ENCODE measurements around the gene BPIFB3.
"Not testable (repeated sequence)": the region's sequence is repeated elsewhere in the genome, so short reads cannot be mapped to it uniquely, and the experiment has no call there.

The BPIFB3 gene

GRCh38 chr20:33106058-33106620 lies 52.4 kb downstream of the BPIFB3 start:
- H3K4me3 ChIP-seq (ENCODE audit: low read depth, low read length); POLR2A ChIA-PET; CTCF ChIA-PET; H3K4me1 ChIP-seq (ENCODE audit: control insufficient read depth, insufficient read depth, low read length); H3K36me3 ChIP-seq (ENCODE audit: control insufficient read depth in 2 of 2, insufficient read depth in 1 of 2, low read length in 2 of 2); H3K9me3 ChIP-seq (ENCODE audit: control insufficient read depth, insufficient read depth, low read depth, low read length); H3K27ac ChIP-seq (ENCODE audit: extremely low read depth, low read depth, low read length): not testable (repeated sequence)

DNA sequence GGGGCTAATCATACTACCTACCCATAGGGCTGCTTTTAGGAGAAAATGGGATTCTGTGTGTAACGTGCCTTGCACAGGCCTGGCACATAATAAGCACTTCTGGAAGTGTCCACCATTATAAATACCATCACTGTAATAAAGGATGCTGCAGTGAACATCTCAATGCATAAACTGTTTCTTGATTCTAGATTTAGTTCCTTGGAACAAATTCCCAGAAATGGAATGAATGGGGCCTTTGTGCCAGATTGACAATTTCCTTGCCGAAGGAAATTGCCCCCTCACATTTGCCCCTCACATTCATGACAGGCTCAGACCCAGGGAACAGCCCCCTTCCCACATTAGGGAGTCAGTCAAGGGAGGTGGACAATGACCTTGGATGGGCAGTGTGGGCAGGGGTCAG lies 55.0 kb downstream of the BPIFB3 start:
- POLR2A ChIA-PET = no interaction called here
- Histone ChIP-seq H3K4me1 (ENCODE audit: control insufficient read depth, insufficient read depth, low read length) (no peaks in the 10 kb centered on the region), H3K27ac (ENCODE audit: extremely low read depth, low read depth, low read length) (no peak overlapping the region), H3K9me3 (ENCODE audit: control insufficient read depth, insufficient read depth, low read depth, low read length) (no peaks in the 10 kb centered on the region), H3K36me3 (ENCODE audit: control insufficient read depth in 2 of 2, insufficient read depth in 1 of 2, low read length in 2 of 2) (no peaks in the 10 kb centered on the region), H3K4me3 (ENCODE audit: low read depth, low read length) (no peak overlapping the region)
- CTCF ChIA-PET = no interaction called here
- TF ChIP-seq ZNF660 (tag by site-specific recombination; IDR thresholded peaks at IDR 0.05) (no peak), ZNF324 (tag by site-specific recombination; IDR thresholded peaks at IDR 0.05) (no peak), ZNF24 (tag by site-specific recombination; IDR thresholded peaks at IDR 0.05) (no peak), ZNF600 (tag by site-specific recombination; IDR thresholded peaks at IDR 0.05) (no peak), PBX3 (CRISPR knock-in tag; IDR thresholded peaks at IDR 0.05) (no peak), KLF8 (tag by site-specific recombination; IDR thresholded peaks at IDR 0.05) (no peak)
- TF ChIP-seq, protein P1, sequence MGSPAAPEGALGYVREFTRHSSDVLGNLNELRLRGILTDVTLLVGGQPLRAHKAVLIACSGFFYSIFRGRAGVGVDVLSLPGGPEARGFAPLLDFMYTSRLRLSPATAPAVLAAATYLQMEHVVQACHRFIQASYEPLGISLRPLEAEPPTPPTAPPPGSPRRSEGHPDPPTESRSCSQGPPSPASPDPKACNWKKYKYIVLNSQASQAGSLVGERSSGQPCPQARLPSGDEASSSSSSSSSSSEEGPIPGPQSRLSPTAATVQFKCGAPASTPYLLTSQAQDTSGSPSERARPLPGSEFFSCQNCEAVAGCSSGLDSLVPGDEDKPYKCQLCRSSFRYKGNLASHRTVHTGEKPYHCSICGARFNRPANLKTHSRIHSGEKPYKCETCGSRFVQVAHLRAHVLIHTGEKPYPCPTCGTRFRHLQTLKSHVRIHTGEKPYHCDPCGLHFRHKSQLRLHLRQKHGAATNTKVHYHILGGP (tag by site-specific recombination; IDR thresholded peaks at IDR 0.05) = no peak
- TF ChIP-seq, protein P2, sequence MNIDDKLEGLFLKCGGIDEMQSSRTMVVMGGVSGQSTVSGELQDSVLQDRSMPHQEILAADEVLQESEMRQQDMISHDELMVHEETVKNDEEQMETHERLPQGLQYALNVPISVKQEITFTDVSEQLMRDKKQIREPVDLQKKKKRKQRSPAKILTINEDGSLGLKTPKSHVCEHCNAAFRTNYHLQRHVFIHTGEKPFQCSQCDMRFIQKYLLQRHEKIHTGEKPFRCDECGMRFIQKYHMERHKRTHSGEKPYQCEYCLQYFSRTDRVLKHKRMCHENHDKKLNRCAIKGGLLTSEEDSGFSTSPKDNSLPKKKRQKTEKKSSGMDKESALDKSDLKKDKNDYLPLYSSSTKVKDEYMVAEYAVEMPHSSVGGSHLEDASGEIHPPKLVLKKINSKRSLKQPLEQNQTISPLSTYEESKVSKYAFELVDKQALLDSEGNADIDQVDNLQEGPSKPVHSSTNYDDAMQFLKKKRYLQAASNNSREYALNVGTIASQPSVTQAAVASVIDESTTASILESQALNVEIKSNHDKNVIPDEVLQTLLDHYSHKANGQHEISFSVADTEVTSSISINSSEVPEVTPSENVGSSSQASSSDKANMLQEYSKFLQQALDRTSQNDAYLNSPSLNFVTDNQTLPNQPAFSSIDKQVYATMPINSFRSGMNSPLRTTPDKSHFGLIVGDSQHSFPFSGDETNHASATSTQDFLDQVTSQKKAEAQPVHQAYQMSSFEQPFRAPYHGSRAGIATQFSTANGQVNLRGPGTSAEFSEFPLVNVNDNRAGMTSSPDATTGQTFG (tag by site-specific recombination; IDR thresholded peaks at IDR 0.05; ENCODE audit: borderline replicate concordance) = no peak

- ChIA-PET POLR2A (no interaction called here), CTCF (no interaction called here)
- TF ChIP-seq ZNF76 (tag by site-specific recombination; IDR thresholded peaks at IDR 0.05; ENCODE audit: borderline replicate concordance, low read depth) (no peak), ZFP3 (tag by site-specific recombination; IDR thresholded peaks at IDR 0.05; ENCODE audit: low read depth) (no peak), ZNF132 (tag by site-specific recombination; IDR thresholded peaks at IDR 0.05; ENCODE audit: borderline replicate concordance) (no peak), ZNF701 (tag by site-specific recombination; IDR thresholded peaks at IDR 0.05) (no peak), ZNF621 (tag by site-specific recombination; IDR thresholded peaks at IDR 0.05) (no peak), OSR2 (tag by site-specific recombination; IDR thresholded peaks at IDR 0.05) (no peak)
- TF ChIP-seq, protein P3, sequence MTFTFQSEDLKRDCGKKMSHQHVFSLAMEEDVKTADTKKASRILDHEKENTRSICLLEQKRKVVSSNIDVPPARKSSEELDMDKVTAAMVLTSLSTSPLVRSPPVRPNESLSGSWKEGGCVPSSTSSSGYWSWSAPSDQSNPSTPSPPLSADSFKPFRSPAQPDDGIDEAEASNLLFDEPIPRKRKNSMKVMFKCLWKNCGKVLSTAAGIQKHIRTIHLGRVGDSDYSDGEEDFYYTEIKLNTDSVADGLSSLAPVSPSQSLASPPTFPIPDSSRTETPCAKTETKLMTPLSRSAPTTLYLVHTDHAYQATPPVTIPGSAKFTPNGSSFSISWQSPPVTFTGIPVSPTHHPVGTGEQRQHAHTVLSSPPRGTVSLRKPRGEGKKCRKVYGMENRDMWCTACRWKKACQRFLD (tag by site-specific recombination; IDR thresholded peaks at IDR 0.05) = no peak
- H3K4me3 ChIP-seq (ENCODE audit: low read depth, low read length) = no peak overlapping the region
- no peaks in the 10 kb centered on the region for H3K4me1 ChIP-seq (ENCODE audit: control insufficient read depth, insufficient read depth, low read length)
- H3K36me3 ChIP-seq (ENCODE audit: control insufficient read depth in 2 of 2, insufficient read depth in 1 of 2, low read length in 2 of 2) = no peaks in the 10 kb centered on the region
- no peaks in the 10 kb centered on the region for H3K9me3 ChIP-seq (ENCODE audit: control insufficient read depth, insufficient read depth, low read depth, low read length)
- H3K27ac ChIP-seq (ENCODE audit: extremely low read depth, low read depth, low read length) = no peak overlapping the region
These were observed 56.6 kb downstream of the BPIFB3 start for GRCh38 chr20:33110147-33110825.

Data from HEK293 (cell line).